Right cardiac atrium (tissue), 5 donors: ENCODE measurements around the gene ICOS. TPM values are rescaled to one million over a fixed set of nuclear protein-coding genes. Genes with fewer than 3 reads are reported as not detected.

Source experiments
- ATAC-seq, 2 donors: fragments of 200-7000 bp; cut with Tn5 transposase; one replicate each; pipeline versions ENCODE4 v1.8.0 to v1.9.1; 2020; ENCODE audit warnings: moderate library complexity in 2 of 2, mild to moderate bottlenecking in 1 of 2
- DNase-seq, 3 donors: peaks; one replicate each; pipeline ENCODE4 v3.0.0-alpha.2; 2020
- H3K27ac ChIP-seq: one replicate; pipeline ENCODE4 v1.5.1; 2013; ENCODE audit warnings: mild to moderate bottlenecking, low read length, control low read depth, moderate library complexity
- H3K27me3 ChIP-seq: one replicate; pipeline ENCODE4 v1.6.1; 2013; ENCODE audit not compliant: control insufficient read depth, insufficient read depth
- H3K4me1 ChIP-seq: one replicate; pipeline ENCODE4 v1.6.1; 2013; ENCODE audit warnings: low read length; ENCODE audit not compliant: control insufficient read depth, insufficient read depth
- H3K4me3 ChIP-seq: one replicate; pipeline ENCODE4 v1.5.1; 2013; ENCODE audit warnings: low read length, control low read depth
- H3K9me3 ChIP-seq: one replicate; pipeline ENCODE4 v1.6.1; 2013; ENCODE audit warnings: low read length; ENCODE audit not compliant: control insufficient read depth
- WGBS: extraction: QIAGEN DNeasy Blood & Tissue Kit; methylation state at CpG from one replicate; pipeline ENCODE4 v1.1.7; 2013; 5-methylcytosine and 5-hydroxymethylcytosine counted together
- intact Hi-C, 4 donors: fragments of 100-400 bp; cut with DNase I; formaldehyde crosslinking; loops; one replicate each; pipeline versions ENCODE4 v1.11.0 to v1.14.0; 2022 to 2023
- polyA plus RNA-seq: library from polyadenylated mRNA; stranded (reverse); fragments of 200-250 nt; gene quantifications from one replicate; pipeline ENCODE4 v1.2.3, GENCODE V29; 2013
- total RNA-seq, 4 donors: library from RNA; stranded (reverse); fragmentation: NEBNext Ultra II Directional; extraction: Animal tissue kit (Norgen Biotek cat#: 25700); gene quantifications; one replicate each; pipeline ENCODE4 v1.2.1, GENCODE V29; 2021
- donor health status: healthy with polysubstance abuse.
- donor health status: DM: no; HTN: yes; CAD: no.
- donor health status: DM: no; HTN: no; CAD: no.
- donor health status: DM: no; HTN: yes; CAD: no; lungs with severe emphysema.
- donor health status: DM: yes; HTN: yes; CAD: no.

The ICOS gene
- total and polyA plus RNA-seq, 5 donors: 0.05 to 0.12 (median 0.09) TPM; not detected in 2

DNA sequence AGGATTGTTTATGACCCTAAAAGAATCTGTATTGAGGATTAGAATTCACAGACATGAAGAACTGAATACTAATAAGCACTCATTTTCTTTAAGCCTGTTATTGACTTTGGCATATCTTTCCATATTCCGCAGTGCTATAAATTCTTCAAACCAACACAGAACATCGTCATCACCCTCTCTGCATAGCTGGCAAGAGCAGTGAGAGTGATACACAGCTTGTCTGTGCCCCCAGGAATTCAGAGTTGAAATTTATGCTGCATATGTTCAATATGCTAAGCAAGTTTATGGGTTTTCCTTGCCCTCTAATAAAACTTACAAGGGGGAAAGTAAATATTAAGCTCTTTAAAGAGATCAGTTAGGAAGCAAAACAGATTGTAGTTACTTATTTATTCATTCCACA lies 36.3 kb upstream of the ICOS start:
- DNase-seq (no peak), ATAC-seq (no peak)
- intact Hi-C loops: loop anchor here in 1 of 4 donors (10.0 kb wide), 1 partner anchor 415 kb away; no protein-coding TSS in a partner anchor
- Histone ChIP-seq H3K4me3 (no peak overlapping the region), H3K27ac (no peak overlapping the region), H3K27me3 (no peaks in the 10 kb centered on the region), H3K4me1 (no peaks in the 10 kb centered on the region), H3K9me3 (no peaks in the 10 kb centered on the region)
- whole genome bisulfite sequencing: 57% methylated on average over 2 of the region's 2 CpGs

GRCh38 chr2:203904022-203904421 lies 32.5 kb upstream of the ICOS start:
- Histone ChIP-seq H3K9me3 (no peaks in the 10 kb centered on the region), H3K27ac (no peak overlapping the region), H3K27me3 (no peaks in the 10 kb centered on the region), H3K4me1 (peaks cover 2% of the 10 kb centered on the region), H3K4me3 (no peak overlapping the region)
- intact Hi-C loops: loop anchor here in 1 of 4 donors (10.0 kb wide), 1 partner anchor 419 kb away; no protein-coding TSS in a partner anchor
- WGBS: 95% methylated on average over 4 of the region's 4 CpGs
- DNase-seq (no peak), ATAC-seq (no peak)

DNA sequence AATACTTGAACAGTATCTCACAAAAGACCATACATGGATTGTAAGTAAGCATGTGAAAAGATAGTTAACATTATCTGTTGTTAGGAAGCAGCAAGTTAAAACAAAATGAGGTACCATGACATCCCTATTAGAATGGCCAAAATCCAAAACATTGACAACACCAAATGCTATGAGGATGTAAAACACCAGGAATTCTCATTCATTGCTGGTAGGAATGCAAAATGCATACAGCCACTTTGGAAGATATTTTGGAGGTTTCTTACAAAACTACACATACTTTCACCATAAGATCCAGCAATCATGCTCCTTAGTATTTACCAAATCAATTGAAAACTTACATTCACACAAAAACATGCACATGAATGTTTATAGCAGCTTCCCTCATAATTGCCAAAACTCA lies 30.9 kb upstream of the ICOS start:
- no peaks in the 10 kb centered on the region for H3K9me3 ChIP-seq
- H3K4me1 ChIP-seq: peaks cover 2% of the 10 kb centered on the region
- no peaks in the 10 kb centered on the region for H3K27me3 ChIP-seq
- intact Hi-C loops: loop anchor here in 1 of 4 donors (10.0 kb wide), 1 partner anchor 421 kb away; no protein-coding TSS in a partner anchor
- no peak overlapping the region for H3K4me3 ChIP-seq
- no peak for DNase-seq
- no peak for ATAC-seq
- no peak overlapping the region for H3K27ac ChIP-seq

DNA sequence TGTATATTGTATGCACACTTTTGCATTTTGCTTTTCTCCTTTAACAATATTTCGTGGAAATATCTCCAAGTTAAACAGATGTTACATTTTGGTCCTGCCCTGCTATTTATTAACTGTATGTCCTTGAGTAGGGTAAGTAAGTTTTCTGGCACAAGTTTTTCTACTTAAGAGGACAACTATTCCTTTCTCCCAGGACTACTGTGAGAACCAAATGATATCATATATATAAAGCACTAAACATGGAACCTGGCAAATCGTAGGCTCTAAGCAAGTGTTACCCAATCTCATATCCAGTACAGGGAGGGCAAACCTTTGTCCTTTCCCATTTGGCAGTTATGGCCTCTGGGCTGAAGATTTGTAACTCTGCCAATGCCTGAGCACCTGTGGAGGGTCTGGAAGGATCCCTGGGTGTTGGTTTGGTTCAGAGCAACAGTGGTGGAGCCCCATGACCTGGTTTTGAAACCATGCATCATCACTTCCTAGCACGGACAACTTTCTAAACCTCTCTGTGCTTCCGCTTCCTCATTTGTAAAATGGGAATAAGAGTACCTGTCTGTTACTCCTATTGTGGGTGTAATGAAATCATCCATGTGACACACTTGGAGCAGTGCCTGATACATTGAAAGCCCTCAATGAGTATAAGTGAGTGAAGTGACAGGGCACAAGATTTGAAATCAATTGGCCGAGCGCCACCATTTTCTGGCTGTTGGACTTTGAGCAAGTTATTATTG lies 28.3 kb upstream of the ICOS start:
- no peak overlapping the region for H3K27ac ChIP-seq
- DNase-seq (peak in 1 of 3 donors; percentile 35), ATAC-seq (peak; percentile 15 to 36)
- H3K4me1 ChIP-seq: peaks cover 2% of the 10 kb centered on the region
- no peak overlapping the region for H3K4me3 ChIP-seq
- 81% methylated on average over 6 of the region's 6 CpGs for WGBS
- H3K9me3 ChIP-seq: no peaks in the 10 kb centered on the region
- no peaks in the 10 kb centered on the region for H3K27me3 ChIP-seq
- intact Hi-C loops: loop anchor here in 1 of 4 donors (10.0 kb wide), 1 partner anchor 423 kb away; no protein-coding TSS in a partner anchor

GRCh38 chr2:203908797-203909185 lies 27.8 kb upstream of the ICOS start:
- WGBS: 28% methylated on average over 3 of the region's 3 CpGs
- Histone ChIP-seq H3K4me3 (no peak overlapping the region), H3K4me1 (peaks cover 2% of the 10 kb centered on the region), H3K27me3 (no peaks in the 10 kb centered on the region), H3K9me3 (no peaks in the 10 kb centered on the region), H3K27ac (peak overlapping the region; percentile 30)
- no peak for DNase-seq
- ATAC-seq: peak; percentile 44
- intact Hi-C loops: loop anchor here in 1 of 4 donors (10.0 kb wide), 1 partner anchor 424 kb away; no protein-coding TSS in a partner anchor

DNA sequence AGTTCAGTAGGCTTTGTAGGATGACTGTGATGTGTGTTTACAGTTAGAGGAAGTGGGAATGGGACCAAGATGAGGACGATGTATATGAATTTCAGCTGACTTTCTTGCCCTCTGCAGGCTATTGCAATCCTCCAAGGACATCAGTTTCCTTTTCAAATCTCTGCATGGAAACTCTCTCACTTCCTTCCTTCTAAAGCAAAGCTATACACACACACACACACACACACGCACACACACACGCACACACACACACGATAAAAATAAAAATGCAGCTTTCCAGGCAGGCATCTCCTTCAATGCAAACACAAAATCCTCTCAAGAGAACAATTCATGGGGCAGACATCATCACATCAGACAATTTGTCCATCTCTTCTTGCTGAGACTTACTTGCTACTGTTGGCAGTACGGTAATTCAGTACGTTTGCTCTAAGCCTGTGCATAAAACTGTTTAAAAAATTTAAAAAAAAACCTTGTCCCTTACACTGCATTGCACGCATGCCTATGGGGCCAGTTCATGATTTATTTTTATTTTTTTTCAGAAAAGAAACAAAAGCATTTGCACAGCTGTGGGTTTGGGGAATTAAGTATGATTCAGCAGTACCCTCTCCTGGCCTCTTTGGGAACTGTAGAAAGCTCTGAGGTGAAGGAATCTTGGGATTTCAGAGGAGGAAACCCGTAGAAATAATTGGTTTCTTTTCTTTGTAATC lies 27.1 kb upstream of the ICOS start:
- no peak overlapping the region for H3K27ac ChIP-seq
- H3K4me1 ChIP-seq: peaks cover 2% of the 10 kb centered on the region
- WGBS: 14% methylated on average over 8 of the region's 8 CpGs
- no peak for DNase-seq
- peak; percentile 86 to 92 for ATAC-seq
- intact Hi-C loops: loop anchor here in 1 of 4 donors (10.0 kb wide), 1 partner anchor 425 kb away; no protein-coding TSS in a partner anchor
- peak overlapping the region; percentile 40 for H3K4me3 ChIP-seq
- no peaks in the 10 kb centered on the region for H3K9me3 ChIP-seq
- H3K27me3 ChIP-seq: no peaks in the 10 kb centered on the region

- intact Hi-C loops: loop anchor here in 1 of 4 donors (10.0 kb wide), 1 partner anchor 425 kb away; no protein-coding TSS in a partner anchor
- Histone ChIP-seq H3K9me3 (no peaks in the 10 kb centered on the region), H3K4me1 (peaks cover 2% of the 10 kb centered on the region), H3K27ac (no peak overlapping the region), H3K4me3 (peak overlapping the region; percentile 30), H3K27me3 (no peaks in the 10 kb centered on the region)
- peak in 1 of 2 donors; percentile 47 for ATAC-seq
- no peak for DNase-seq
- WGBS: 37% methylated on average over 5 of the region's 5 CpGs
These were observed 26.6 kb upstream of the ICOS start for GRCh38 chr2:203909974-203910373.

DNA sequence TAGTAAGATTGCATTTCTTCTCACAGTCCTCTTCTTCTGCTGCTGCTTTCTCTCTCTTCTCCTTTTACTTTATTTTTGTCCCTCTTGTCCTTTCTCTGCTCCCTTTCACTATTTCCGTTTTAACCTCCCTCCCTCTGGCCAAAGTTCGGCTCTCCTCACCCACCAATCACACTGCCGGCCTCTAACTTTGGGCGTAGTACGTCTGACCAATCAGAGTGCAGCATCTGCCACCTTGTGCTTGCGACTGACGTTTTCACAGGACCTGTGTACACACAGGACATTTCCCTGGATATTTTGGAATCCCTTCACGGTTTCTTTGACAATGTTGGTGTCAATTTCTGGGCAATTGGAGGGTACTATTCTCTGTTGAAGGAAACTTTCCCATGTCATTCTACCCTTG lies 22.6 kb upstream of the ICOS start:
- WGBS: 86% methylated on average over 8 of the region's 8 CpGs
- no peak for ATAC-seq
- intact Hi-C loops: no loop called here

DNA sequence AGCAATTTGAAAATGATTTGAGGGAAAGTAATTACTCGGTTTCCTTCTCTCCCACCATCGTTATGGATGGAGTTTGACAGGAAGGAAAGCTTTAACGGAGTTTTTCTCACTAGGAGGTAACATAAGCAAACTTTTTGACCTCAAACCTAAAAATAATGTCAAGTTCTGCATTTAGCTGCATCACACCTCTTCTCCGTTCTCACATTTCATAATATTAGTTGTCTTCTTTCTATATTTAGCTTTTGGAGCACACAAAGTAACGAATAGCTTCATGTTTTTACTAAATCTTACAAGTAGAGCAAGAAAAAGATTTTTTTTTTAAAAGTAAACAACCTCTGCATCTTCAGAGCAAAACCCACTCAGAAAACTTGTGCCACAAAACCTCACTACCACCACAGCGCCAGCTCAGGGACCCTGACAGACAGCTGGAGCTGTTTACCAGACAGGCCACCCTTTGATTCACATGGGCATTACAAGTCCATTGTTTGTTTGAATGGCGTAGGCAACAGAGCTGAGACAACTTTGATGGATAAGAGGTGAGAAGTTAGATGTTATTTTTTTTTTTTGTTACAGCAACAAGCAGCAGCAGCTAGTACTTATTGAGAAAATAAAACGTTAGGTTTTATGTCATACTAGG lies 21.9 kb upstream of the ICOS start:
- H3K4me3 ChIP-seq: no peak overlapping the region
- ATAC-seq (no peak), DNase-seq (no peak)
- WGBS: 52% methylated on average over 8 of the region's 8 CpGs
- no peaks in the 10 kb centered on the region for H3K9me3 ChIP-seq
- no peaks in the 10 kb centered on the region for H3K4me1 ChIP-seq
- no peak overlapping the region for H3K27ac ChIP-seq
- intact Hi-C loops: no loop called here
- no peaks in the 10 kb centered on the region for H3K27me3 ChIP-seq

More for the DNA sequence above, 22.6 kb upstream of the ICOS start:
- Histone ChIP-seq H3K4me1 (no peaks in the 10 kb centered on the region), H3K9me3 (no peaks in the 10 kb centered on the region), H3K4me3 (no peak overlapping the region), H3K27ac (no peak overlapping the region), H3K27me3 (no peaks in the 10 kb centered on the region)
- no peak for DNase-seq

DNA sequence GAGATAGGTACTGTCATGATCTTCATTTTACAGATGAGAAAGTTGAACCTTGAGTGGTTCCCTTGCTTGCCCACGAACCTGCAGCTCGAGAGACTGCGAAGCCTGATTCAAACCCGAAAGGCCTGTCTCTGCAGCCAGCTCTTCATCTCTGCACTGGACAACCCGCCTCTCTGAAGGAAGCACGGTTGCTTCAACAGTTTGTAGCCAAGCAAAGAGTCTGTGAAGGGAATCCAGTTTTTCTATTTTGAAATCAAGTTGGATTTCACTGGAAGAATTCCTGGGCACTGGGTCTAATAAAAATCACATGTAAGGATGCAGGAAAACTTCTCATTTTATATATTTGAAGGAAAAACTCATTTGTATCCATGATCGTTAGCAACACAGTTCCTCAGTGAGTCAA lies 21.3 kb upstream of the ICOS start:
- no peak overlapping the region for H3K4me3 ChIP-seq
- intact Hi-C loops: no loop called here
- peak in 1 of 3 donors; percentile 33 for DNase-seq
- H3K4me1 ChIP-seq: no peaks in the 10 kb centered on the region
- H3K27me3 ChIP-seq: no peaks in the 10 kb centered on the region
- ATAC-seq: no peak
- no peaks in the 10 kb centered on the region for H3K9me3 ChIP-seq
- WGBS: 63% methylated on average over 7 of the region's 7 CpGs
- H3K27ac ChIP-seq: no peak overlapping the region

DNA sequence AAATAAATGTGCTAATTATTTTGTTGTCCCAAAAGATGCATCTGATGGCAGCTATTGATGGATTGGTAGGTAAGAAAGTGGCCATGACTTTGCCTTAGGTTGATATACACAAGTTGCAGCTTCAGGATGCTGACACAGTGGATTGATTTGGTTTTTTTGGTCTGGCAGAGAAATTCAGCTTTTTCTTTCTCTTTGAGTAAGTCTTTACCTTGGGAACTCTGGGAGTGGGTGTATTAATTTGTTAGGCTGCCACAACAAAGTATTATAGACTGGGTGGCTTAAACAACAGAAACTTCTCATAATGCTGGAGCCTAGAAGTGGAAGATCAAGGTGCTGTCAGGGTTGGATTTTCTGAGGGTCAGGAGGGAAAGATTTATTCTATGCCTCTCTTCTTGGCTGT lies 19.8 kb upstream of the ICOS start:
- Histone ChIP-seq H3K27me3 (no peaks in the 10 kb centered on the region), H3K4me1 (no peaks in the 10 kb centered on the region), H3K4me3 (no peak overlapping the region), H3K9me3 (no peaks in the 10 kb centered on the region), H3K27ac (no peak overlapping the region)
- DNase-seq (no peak), ATAC-seq (no peak)
- intact Hi-C loops: no loop called here
